NCI-H2196 treated with DMSO at 0.1 percent for 48 hours (cell line): ENCODE measurements around the gene PPARG.
"Not testable (repeated sequence)": the region's sequence is repeated elsewhere in the genome, so short reads cannot be mapped to it uniquely, and the experiment has no call there.

ENCODE experiments used
- DNase-seq: peaks from one replicate; lab custom pipeline; 2025; ENCODE audit not compliant: unreplicated experiment; lab: John Stamatoyannopoulos, UW

Gene PPARG

DNA sequence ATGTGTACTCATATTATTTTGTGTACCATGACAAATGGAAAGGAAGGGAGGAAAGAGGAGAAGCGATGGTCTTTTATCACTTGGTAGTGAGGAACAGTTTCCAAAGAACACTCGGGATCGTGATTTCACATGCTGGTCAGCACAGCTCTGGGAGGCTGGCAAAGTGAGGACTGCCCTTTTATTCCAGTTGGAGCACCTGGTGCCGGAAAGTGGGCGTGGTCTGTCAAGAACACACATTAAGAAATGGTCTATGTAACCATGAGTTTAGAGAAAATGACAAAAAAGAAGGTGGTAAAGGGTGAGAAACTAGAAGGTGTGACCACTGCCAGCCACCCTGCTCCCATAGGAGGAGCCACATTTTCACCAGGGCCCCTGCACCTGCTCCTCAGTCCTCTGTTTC is 188.4 kb downstream of the PPARG start:
- no peak for DNase-seq

DNA sequence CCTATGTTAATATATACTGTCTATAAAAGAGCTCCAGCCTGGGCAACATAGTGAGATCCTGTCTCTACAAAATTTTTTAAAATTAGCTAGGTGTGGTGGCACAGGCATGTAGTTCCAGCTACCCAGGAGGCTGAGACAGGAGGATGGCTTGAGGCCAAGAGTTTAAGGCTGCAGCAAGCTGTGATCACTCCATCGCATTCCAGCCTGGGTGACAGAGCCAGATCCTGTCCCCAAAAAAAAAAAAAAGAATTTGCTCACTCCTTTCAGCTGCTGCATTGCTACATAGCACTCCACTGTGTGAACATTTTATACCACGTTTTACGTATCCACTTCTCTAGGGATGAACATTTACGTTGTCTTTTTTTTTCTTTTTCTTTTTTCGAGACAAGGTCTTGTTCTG is 189.5 kb downstream of the PPARG start:
- no peak for DNase-seq

DNA sequence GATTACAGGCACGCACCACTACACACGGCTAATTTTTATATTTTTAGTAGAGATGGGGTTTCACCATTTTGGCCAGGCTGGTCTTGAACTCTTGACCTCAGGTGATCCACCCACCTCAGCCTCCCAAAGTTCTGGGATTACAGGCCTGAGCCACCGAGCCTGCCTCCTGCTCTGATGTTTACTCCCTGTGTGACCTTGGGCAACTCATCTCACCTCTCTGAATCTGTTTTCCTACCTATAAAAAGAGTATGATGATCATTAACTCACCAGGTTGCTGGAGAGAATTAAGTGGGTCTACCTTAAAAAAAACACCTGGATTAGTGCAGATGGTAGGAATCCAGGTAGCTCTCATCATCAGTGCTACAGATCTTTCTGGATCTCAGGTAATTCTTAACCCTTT is 190.3 kb downstream of the PPARG start:
- not testable (repeated sequence) for DNase-seq

DNA sequence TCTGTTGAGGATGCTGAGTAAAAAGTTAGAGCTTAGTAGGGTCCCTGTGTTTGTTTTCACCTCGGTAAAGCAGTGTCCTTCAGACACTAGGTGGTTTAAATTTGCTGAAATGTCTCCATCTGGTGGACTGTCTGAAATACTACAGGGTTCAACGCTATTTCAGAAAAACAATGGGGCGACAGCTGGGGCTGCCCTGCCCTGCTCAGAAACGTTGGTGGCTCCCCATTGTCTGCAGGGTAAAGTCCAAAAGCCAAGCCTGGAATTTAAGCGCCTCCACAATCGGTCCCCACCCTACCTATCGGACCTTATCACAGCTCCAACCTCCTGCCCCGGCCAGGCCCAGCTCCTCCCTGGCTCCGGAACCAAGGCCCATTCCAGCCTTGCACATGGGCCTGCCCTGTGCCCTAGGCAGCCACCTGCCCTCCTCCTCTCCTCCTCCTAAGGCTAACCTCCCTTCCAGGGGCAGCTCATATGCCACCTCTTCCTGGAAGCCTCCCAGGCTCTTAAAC is 191.1 kb downstream of the PPARG start:
- peak; percentile 1 for DNase-seq

DNA sequence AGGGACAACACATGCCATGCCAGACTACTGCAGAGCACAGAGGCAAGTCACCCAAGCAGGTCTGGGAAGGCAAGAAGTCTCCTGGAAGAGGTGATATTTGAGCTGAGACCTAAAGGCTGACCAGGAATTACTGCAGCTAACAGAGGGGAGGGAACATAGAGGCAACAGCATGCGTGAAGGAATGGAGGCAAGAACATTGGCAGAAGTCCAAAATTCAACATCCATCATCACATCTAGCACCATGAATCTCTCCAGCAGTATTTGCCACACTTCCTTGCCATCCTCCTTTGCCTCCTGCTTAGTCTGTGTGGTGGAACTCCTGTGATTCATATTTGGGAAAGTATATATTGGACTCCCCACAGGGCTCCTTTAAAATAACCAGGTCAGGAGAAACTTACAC is 194.5 kb downstream of the PPARG start:
- DNase-seq, result no peak

DNA sequence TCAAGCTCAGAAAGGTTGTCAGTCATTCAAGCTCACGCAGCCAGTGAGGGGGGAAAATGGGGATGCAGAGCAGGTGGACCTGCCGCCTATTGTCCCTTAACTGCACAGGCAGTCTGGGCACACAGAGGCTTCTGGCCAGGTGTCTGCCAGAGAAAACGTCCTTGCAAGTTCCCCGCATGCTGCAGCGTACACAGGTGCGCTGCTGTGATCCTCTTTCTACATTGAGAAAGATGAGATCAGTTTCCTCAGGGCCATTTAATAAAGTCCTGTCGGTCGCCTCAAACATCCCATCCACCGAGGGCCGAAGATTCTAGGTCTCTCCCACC is 195.0 kb downstream of the PPARG start:
- DNase-seq, result no peak
